Activated CD8-positive, alpha-beta memory T cell treated with anti-CD3 and anti-CD28 coated beads, Interleukin-2, amount 50 U/mL, for 1 hour (primary cell): ENCODE results near the gene TTLL7.
A peak's percentile ranks its signal among the peaks of the same experiment; 100 is the strongest.

Source experiments
- DNase-seq: peaks from one replicate; pipeline ENCODE4 v3.0.0-alpha.2; 2020; ENCODE audit errors: extremely low read depth

TTLL7 gene

DNA sequence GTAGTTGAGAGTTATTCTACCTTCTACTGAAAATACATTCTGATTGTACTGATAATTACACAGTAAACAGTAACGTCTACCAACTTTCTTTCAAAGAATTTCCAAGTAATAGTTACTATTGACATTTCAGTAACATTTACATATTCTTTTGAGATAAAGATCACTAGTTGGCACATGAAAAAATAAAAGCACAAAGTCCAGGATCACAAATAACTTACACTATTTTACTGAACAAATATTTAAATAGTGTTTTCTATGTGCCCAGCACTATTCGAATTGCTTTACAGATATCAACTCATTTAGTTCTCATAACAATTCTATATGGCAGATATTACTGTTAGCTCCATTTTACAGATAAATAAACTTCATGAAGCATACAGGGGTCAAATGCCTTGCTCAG, 126.4 kb downstream of the TTLL7 start:
- no peak for DNase-seq

DNA sequence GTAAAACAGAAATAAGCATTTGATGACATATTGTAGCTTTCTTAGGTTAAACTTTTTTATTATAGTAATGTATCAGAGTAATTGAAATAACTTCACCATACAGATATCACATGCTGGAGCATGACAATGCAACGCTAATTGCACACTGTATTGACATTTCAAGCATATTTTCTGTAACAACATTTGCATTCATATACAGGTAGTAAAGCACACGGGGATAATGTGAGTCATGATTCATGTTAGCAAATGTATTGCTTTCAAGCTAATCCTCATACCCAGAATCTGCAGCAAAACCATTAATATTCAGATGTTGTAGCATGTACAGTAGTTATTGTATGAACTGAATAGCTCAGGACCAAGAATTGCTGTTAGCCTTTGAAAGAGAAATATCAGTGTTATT, 133.9 kb downstream of the TTLL7 start:
- DNase-seq, result no peak

DNA sequence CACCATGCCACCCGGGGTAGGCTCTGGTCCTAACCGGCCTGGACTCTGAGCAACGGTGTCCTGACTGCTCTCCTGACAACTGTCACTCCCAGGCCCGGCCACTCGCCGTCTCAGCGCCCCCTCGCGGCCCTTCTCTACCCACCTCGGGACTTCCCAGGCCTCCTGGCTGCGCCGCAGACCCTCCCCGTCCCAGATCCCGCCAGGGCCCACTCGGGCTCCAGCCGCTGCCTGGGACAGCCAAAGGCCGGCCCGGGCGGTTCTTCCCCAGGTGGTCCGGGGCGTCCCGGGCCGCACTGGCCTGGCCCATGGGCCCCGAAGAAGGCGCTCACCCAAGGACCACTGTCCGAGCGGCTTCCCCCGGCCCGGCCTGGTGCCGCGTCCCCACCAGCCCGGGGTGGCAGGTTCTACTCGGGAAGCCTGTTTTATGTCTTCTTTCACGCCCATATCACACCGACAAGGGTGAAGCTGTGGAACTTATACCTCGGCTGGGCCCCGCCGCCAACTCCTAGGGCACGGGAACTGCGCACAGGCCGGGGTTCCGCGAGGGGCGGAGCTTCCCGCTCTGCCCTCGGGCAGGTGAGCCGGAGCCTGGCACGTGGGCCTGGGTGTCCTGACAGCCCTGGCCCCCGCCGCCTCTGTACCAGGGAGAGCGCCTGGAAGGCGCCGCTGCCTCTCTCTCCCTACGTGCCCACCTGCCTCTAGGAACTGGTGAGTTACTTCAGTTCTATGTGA, 138.3 kb downstream of the TTLL7 start:
- DNase-seq, result peak; percentile 13

DNA sequence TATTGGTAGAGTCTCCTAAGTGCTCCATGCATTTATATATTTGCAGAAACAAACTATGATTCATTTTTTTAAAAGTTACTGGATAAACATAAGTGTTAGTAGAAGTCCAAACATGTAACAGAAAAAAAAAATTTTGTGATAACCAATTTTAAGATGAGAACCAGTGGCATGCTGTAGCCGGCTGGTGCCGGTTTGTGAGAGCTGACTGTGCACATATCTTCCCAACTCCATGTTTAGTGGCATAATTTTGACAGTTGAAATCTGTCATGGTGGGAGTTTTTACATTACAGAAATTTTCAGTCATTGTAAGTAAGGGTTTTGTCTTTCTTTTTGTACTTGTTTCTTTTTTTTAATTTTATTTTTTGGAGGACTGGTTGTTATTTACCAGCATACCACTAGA, 141.2 kb downstream of the TTLL7 start:
- no peak for DNase-seq

DNA sequence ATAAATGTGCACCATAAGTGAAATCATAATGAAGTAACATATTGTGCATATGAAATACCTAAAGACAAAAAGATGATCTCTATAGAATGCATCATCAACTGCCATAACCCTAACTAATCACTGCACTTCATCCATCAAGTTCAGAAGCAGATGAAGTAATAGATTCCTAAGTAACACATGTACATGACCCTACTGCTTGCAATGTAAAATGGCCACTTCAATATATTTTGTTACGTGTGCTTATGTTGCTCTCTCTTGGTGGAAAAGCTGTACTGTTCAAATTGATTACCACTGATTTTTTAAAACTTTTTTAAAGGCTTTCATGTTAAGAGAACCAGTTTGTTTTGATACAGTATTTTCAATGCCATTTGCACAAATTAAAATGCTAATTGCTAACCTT, 141.8 kb downstream of the TTLL7 start:
- DNase-seq, result no peak

DNA sequence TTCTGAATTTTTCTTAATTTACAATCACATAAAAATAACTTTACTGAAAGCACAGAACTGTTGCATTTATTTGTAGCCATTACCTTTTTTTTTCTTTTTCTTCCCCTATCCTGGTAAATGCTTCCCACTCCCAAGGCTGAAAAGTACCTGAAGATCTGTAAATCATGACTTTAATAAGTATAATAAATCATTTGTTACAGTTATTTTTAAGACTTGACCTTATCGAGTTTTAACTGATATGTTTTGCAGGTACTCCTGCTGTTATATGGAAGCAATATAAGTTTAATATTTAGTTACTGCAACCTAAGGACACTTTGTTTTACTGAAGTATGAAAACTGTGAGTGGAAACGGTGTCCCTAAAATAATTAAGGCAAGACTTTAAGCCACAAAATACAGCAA, 142.6 kb downstream of the TTLL7 start:
- no peak for DNase-seq

DNA sequence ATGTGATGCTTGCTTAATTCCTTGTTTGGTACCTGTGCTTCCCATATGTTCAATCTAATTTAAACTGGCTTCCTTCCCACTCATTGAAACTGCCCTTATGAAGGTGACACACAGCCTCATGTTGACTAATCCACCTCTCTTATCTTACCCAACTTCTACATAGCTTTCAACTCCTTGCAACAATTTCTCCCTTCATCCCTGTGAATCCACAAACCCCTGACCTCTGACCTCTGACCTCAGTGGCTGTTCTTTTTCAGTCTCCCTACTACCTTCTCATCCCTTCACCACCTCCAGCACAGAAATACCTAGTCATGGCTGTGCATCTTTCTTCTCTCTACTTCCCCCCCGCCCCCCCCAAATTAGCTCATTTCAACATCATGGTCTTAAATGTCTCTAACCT, 144.5 kb downstream of the TTLL7 start:
- no peak for DNase-seq

DNA sequence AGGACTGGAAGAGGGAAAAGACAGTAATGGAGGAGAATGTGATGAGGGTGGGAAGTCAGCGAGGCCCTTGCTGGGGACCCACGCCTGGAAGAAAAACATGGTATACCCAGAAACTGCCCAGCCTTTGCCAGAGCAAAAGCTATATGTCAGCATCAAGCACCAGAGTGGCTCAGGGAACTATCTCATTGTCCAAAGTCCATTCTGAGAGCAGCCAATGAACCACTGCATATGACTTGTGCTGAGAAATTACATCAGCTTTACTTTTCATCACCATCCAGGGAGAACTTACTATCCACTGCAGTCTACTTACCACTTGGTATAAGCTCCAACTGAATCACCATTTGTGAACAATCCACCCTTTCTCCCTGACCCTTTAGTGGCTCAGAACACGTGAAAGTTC, 148.1 kb downstream of the TTLL7 start:
- no peak for DNase-seq

DNA sequence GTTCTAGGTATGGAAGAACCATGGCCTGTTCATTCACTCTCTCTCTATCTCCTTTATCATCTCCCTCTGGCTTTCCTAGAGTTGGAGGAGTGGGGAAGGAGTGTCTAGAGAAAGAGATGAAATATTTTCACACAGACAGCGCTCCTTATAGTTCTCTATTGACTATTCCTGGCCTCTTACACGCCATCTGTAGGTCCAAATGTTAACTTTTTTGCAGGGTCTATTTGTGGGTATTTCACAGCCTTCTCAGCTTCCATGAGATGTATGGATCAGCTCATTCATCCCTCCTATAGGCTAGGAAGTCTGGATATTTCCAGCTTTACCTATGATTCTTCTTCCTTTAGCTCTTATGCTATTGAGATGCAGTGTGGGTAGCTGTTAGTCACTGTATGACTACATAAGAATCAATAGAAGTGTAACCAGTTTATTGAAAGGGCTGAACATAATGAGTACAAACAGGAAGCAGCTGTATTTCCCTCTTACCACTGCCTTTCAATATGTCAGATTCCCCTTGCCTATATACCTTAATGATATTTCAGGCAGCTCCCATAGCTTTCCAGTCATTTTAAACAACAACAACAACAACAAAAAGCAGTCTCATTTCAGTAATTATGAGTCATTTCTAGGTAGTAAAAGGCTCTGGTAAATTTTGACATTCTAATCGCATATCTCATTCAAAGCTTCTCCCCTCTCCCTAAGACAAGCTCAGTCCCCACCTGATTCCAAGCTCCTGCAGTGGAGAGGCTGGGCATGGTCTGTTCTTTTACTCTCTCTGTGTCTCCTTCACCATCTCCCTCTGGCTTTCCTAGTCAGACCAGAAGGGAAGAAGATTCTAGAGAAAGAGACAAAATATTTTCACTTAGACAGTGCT, 149.5 kb downstream of the TTLL7 start:
- no peak for DNase-seq

DNA sequence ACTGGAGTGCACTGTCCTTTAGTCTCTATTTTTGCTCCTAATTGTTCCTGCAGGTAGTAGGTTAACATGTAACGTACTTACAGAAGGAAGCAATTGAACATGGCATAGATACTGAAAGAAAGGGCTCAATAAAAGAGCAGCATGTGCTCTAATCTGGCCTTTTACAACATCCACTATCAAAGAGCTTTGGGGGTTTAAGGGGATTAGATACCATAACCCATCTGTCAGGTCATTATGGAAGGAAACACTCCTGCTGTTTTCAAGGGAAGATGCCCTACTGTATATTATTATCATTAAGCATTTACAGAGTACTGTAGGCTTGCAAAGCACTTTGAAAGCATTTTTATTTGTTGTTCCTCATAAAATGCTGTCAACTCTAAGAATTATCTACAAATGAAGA, 152.8 kb downstream of the TTLL7 start:
- no peak for DNase-seq

DNA sequence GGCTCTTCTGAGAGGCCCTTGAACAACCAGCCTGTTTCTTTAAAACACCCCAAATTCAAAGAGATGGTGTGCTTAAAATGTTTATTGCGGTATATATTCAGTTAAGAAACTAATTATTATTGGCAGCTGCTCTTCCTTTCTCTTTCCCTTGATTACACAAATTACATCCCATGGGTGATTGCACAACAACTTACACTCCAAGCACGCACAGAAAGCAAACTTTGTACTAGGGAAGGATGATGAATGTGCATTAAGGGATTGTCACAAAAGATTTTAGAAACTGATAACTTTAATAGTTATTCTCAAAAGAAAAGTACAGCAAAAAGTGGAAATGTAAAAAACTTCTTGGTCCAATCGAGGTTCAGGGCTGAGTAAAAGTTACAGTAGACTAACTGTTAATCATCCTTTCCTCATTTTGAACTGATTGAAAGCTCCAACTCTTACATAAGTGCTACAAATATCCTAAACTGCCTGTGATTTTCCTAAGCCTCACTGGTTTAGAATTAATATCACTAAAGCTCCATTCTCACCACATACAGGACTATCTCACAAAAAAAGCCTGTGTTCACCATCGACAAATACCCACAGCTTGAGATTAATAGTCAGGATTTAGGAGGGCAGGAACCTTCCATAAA, 153.4 kb downstream of the TTLL7 start:
- DNase-seq, result no peak

DNA sequence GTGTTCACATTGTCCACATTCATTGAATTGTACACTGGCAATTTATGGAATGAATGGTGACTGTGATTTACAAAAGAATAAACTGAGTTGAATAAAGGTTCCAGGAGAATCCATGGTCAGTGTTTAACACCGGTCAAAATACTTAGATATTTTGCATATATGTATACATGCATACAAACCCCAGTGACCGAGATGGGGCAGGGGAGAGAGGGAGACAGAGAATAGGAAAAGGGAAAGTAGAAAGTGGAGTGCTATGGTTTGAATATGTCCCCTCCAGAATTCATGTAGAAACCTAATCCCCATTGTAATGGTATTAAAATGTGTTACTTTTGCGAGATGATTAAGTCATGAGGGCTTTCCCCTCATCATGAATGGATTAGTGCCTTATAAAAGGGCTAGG, 154.4 kb downstream of the TTLL7 start:
- no peak for DNase-seq

DNA sequence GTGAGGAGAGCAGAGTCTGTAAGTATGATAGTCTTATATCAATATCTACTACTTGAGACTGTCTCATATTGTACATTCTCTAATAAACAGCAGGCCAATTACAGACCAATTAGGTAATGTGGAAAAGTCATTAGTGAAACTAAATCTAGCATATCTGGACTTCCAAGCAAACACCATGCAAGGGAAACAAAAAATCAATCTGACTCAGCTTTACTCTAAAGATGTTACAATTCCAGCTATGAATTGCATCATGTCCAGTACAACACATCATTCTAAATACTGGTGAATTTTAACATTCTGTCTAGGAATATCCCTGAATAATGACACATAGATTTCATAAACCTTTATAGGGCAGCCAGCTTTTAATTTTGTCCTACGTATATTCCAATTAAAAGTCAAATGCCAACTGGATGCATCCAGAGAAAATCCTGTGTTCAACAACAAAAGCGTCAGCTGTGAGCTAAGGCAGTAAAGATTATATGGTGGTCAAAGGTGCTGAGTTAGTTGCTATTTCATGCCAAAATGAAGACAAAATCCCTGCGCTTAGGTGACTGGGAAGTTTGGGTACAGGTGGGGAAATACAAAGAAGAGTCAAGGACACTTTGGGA, 159.3 kb downstream of the TTLL7 start:
- DNase-seq, result no peak

DNA sequence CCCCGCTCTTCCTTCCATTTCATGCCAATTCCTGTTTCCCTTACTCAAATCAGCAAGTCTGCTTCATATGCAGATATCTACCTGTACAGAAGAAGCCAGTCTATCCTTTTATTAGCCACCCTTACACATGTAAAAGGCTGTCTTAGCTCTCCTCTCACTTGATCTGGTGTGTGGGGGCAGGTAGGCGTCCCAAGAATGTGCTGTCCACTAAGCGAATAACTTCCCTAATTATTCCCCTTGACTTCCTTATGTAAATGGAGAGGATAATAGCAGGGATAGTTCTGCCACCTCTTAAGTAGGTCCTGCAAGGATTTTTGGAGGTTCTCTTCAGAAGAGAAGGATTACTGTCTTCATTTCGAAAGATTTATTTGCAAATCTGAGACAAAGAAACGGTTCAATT, 160.4 kb downstream of the TTLL7 start:
- DNase-seq, result no peak

DNA sequence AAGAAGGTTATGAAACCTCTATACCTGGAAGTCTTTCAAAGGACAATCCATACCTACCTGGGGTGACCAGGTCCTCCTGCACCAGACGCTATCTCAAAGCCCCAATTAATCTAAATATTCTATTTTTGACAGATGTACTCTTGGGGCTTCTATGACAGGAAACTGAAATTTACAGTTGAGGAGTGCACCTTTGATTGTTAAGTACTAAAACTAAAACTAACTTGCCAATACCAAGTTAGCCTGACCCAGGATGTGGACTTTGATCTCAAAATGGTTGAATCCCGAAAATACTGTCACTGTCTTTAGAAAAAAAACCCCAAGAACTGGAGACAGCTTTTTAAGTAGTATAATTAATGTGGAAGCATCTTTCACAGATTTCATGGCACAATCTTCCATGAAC, 162.4 kb downstream of the TTLL7 start:
- DNase-seq, result no peak

DNA sequence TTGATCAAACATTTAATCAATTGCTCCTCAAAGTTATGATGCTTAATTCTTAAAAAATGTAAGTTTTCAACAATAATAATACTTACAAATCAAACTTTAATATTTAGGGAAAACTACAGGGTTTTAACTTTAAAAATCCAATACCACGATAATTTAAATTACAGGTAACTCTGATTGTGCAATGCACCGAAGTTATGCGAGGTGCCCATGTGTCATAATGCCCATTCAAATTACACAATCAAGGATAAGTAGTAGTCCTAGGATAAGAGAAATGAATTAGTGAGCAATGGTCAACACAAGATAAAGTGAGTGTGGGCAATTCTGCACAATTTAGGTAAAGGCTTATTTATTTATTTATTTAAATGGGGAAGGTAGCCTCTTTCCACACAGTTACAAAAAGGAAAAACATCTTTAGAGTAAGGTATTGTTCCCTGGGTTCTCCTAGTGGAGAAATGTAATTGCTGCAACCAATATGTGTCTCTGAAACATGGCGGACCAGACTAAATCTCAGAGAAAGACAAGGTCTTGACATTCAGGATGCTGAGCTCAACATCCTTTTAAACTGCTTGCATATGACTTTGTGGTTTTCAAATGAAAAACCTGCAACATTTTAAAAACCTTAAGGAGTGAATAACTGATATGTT, 164.2 kb downstream of the TTLL7 start:
- DNase-seq, result no peak

DNA sequence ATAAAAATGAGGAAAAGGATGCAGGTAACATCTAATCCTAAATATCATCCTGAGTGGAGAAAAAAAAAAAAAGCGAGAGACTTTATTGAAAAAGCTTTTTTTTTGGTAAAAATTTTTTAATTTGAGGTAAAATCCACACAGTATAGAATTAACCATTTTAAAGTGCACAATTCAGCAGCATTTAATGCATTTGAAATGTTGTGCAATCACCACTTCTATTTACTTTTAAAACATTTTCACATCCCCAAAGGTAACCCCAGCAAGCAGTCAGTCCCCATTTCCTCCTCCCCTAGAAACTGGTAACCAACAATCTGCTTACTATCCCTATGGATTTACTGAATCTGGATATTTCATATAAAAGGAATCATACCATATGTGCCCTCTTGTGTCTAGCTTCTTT, 166.7 kb downstream of the TTLL7 start:
- DNase-seq, result no peak

DNA sequence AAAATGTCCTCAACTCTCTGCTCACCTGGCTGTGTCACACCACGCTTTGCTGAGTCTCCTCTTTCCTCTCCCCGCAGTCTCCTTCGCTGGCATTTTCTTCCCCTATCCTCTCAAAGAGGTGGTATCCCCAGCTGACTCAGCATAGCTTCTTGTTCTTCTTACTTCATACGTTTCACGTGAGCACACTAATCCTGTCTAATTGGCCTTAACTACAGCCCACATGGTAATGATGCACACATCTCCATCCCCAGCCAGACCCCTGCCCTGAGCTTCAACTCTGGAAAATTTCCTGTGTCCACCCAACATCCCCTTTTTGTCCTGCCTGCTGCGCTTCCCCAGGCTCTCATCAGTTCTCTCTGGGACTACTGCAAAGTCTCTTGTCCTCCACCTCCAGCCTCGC, 169.8 kb downstream of the TTLL7 start:
- DNase-seq, result no peak

DNA sequence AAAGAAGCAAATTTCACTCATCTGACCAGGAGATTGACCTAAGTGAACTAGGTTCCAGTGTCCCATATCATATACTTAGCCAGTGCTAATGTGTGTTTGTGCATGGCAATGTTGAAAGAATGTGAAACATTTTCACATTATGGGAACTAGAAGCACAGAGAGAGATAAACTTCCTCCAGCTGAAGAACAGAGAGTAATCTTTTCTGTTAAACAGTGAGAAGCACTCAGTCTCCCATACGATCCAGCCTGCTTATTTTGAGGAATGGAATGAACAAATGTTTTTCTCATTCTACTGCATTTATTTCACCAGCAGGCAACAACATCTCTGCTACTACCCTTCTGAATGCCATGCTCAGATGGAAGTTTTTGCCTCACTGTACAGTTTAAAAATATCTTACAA, 170.5 kb downstream of the TTLL7 start:
- no peak for DNase-seq

DNA sequence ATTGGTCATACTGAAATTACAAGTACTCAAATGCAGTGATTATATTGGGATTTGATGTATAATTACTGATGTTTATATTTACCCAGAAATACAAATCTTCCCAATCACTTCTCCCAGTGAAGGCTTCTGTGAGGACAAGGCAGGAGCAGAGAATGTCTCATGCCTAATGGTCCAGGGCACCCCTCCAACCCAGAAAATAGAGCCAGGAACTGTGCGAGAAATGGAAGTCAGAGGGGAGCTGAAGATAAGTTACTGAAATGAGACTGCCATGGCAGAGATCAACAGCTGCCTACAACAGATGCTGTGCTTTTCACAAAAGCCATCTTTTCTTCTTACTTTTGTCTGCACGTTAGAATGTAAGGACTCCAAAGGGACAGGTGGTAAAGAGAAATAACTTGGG, 171.2 kb downstream of the TTLL7 start:
- DNase-seq, result no peak

DNA sequence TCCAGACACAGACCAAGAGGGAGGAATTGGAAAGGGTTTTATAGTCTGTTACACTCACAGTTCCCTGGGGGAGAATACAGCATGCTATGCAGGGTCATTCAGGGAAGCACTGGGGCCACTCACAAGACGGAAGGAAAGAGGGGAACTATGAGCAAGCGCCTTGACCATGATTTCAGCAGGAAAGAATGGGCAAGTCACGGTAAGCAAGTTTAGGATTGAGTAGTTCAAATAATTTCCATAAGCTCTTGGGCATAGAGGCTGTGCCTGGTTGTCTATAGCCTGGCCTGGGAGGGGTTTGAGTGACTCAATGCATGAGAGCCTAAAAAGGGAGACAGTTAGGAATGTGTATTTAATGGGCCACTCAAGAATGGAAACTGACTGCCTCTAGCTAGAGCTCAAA, 176.7 kb downstream of the TTLL7 start:
- DNase-seq, result no peak

DNA sequence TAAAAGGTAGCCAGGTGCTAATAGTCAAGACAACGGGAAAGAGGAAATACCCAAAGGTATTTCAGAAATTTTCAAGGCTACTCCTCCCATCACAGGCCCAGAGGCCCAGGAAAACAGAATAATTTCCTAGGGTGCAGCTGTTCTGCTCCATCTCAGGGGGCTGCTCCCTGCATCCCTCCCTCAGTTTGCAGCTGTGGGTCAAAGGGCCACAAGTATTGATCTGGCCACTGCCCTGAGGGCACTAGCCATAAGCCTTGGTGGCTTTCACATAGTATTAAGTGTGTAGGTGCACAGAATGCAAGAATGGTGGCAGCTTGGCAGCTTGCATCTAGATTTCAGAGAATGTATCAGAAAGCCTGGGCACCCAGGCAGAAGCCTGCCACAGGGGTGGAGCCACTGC, 179.5 kb downstream of the TTLL7 start:
- no peak for DNase-seq
